Brain microvascular endothelial cell (primary cell): ENCODE measurements around the gene DPYD.
A peak's percentile ranks its signal among the peaks of the same experiment; 100 is the strongest.

Experiments used
- DNase-seq: peaks from one replicate; pipeline ENCODE4 v3.0.0-alpha.2; 2020
- H3K27ac ChIP-seq: fragments of 250-450 bp; sonication (Bioruptor Pico); 2 replicates; pipeline ENCODE4 v1.5.1; 2020; ENCODE audit warnings: mild to moderate bottlenecking, moderate library complexity
- H3K27me3 ChIP-seq: fragments of 250-450 bp; sonication (Bioruptor Pico); replicated peaks from 2 replicates; pipeline ENCODE4 v1.5.1; 2020; ENCODE audit warnings: mild to moderate bottlenecking
- H3K36me3 ChIP-seq: fragments of 250-450 bp; sonication (Bioruptor Pico); replicated peaks from 2 replicates; pipeline ENCODE4 v1.5.1; 2020; ENCODE audit warnings: mild to moderate bottlenecking
- H3K4me3 ChIP-seq: 2 replicates; pipeline ENCODE4 v1.5.1; 2011; ENCODE audit warnings: low read depth, mild to moderate bottlenecking, control low read depth, low read length, moderate library complexity
- in situ Hi-C: cut with HindIII; loops from 2 replicates; pipeline ENCODE4 v1.10.0; 2017; ENCODE audit warnings: low sequenced_read_pairs, low pct_ligation_motif_present
- TF ChIP-seq, protein P1 (sequence below): IDR thresholded peaks from 2 replicates; pipeline ENCODE4 v1.5.1; 2011; ENCODE audit warnings: low read depth, mild to moderate bottlenecking, moderate library complexity, low read length, control low read depth, inconsistent platforms; ENCODE audit errors: missing control alignments

DPYD gene

DNA sequence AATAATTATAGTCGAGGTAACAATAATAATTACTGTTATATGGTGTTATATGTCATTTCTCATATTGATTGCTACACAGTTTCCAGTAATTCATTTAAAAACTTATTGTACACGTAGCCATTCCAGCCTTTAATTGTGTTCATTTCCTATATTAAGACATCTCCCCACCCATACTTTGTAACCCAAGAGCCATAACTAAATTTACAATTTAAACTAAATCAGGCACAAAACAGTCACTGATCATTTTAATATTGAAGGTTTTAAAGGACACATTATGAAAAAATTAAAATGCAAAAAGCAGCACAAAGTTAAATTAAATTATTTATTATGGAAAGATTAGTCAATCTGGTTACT, 487.0 kb downstream of the DPYD start:
- no peaks in the 10 kb centered on the region for H3K27me3 ChIP-seq
- no peak for DNase-seq
- H3K4me3 ChIP-seq: no peak overlapping the region
- TF ChIP-seq, protein P1, sequence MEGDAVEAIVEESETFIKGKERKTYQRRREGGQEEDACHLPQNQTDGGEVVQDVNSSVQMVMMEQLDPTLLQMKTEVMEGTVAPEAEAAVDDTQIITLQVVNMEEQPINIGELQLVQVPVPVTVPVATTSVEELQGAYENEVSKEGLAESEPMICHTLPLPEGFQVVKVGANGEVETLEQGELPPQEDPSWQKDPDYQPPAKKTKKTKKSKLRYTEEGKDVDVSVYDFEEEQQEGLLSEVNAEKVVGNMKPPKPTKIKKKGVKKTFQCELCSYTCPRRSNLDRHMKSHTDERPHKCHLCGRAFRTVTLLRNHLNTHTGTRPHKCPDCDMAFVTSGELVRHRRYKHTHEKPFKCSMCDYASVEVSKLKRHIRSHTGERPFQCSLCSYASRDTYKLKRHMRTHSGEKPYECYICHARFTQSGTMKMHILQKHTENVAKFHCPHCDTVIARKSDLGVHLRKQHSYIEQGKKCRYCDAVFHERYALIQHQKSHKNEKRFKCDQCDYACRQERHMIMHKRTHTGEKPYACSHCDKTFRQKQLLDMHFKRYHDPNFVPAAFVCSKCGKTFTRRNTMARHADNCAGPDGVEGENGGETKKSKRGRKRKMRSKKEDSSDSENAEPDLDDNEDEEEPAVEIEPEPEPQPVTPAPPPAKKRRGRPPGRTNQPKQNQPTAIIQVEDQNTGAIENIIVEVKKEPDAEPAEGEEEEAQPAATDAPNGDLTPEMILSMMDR: no peak
- no peaks in the 10 kb centered on the region for H3K36me3 ChIP-seq
- no peak overlapping the region for H3K27ac ChIP-seq
- in situ Hi-C loops: no loop called here

- in situ Hi-C loops: no loop called here
- Histone ChIP-seq H3K4me3 (no peak overlapping the region), H3K27ac (no peak overlapping the region), H3K27me3 (no peaks in the 10 kb centered on the region), H3K36me3 (no peaks in the 10 kb centered on the region)
- TF ChIP-seq, protein P1: no peak
- DNase-seq: peak; percentile 9
Observed at GRCh38 chr1:97433094-97433823, 487.6 kb downstream of the DPYD start.

DNA sequence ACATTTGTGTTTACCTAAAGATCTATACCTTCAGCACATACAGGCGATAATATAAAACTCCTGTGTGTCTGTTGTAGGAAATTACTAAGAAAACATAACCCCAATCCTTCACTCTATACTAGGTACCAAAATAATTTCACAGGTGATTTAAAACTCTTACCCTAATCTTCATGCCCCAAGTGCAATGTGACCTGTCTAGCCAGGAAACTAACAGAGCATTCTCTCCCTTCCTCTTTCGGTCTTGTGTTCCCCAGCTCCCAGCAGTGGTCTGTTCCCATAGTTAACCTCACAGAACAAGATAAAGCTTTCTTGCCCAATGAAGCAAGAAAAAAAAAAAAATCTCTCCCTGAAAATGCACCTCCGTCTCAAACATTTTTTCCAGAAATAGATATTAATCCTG, 493.5 kb downstream of the DPYD start:
- in situ Hi-C loops: no loop called here
- Histone ChIP-seq H3K36me3 (no peaks in the 10 kb centered on the region), H3K27ac (no peak overlapping the region), H3K27me3 (no peaks in the 10 kb centered on the region), H3K4me3 (no peak overlapping the region)
- TF ChIP-seq, protein P1: no peak
- no peak for DNase-seq

- TF ChIP-seq, protein P1: no peak
- in situ Hi-C loops: no loop called here
- no peak for DNase-seq
- Histone ChIP-seq H3K27me3 (no peaks in the 10 kb centered on the region), H3K4me3 (no peak overlapping the region), H3K27ac (no peak overlapping the region), H3K36me3 (no peaks in the 10 kb centered on the region)
Observed at GRCh38 chr1:97424209-97424608, 496.6 kb downstream of the DPYD start.

DNA sequence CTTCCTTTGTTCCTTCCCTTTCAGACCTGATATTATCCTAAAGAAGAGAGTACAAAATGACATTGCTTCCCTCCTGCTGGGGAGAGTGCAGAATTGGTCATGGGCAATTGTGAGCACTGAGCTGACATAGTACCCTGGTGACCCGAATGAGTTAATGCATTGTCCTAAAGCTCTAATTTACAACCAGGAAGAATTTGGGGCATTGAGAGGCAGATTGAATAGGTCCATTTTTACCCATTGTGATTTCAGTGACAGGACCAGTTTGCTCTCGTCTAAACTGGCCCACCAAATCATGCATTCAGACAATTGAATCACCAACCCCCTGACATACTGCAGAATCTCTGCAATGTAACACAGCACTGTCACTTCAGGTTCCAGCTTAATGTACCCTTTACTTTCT, 497.4 kb downstream of the DPYD start:
- TF ChIP-seq, protein P1: no peak
- DNase-seq: no peak
- Histone ChIP-seq H3K27me3 (no peaks in the 10 kb centered on the region), H3K27ac (no peak overlapping the region), H3K4me3 (no peak overlapping the region), H3K36me3 (no peaks in the 10 kb centered on the region)
- in situ Hi-C loops: no loop called here

GRCh38 chr1:97417661-97418060, 503.2 kb downstream of the DPYD start:
- in situ Hi-C loops: no loop called here
- TF ChIP-seq, protein P1: no peak
- no peaks in the 10 kb centered on the region for H3K27me3 ChIP-seq
- H3K27ac ChIP-seq: no peak overlapping the region
- DNase-seq: no peak
- H3K36me3 ChIP-seq: no peaks in the 10 kb centered on the region
- H3K4me3 ChIP-seq: no peak overlapping the region
